OCI-LY3 (cell line): ENCODE results near the gene PNPLA4.

Experiments
- EZH2phosphoT487 ChIP-seq: fragments of 200-600 bp; shearing (Covaris generic); IDR thresholded peaks from 2 replicates; pipeline ENCODE4 v1.6.1; 2018; ENCODE audit warnings: antibody characterized with exemption, mixed run types, low read depth
- TF ChIP-seq, protein P1 (sequence below): fragments of 200-600, 300-600 bp; sonication (generic); IDR thresholded peaks from 2 replicates; pipeline ENCODE4 v1.5.1; 2014; ENCODE audit warnings: antibody characterized with exemption, low read length, low read depth

DNA sequence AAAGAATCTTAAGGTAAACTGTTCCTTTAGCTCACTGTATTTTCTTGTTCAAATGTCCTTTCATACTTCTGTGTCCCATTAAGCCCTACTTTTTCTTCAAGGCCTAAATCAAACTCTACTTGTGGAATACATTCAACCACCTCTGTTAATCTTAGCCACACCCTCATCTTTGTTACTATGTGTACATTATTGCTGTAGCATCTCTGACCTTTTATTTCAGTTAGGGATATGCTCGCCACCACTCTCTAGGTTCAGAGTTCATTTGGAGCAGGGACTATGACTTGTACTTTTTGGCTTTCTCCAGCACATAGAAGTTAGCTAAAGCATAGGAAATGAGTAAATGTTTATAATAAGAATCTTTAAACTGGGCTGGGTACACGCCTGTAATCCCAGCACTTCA, 6.8 kb upstream of the PNPLA4 start:
- TF ChIP-seq, protein P1, sequence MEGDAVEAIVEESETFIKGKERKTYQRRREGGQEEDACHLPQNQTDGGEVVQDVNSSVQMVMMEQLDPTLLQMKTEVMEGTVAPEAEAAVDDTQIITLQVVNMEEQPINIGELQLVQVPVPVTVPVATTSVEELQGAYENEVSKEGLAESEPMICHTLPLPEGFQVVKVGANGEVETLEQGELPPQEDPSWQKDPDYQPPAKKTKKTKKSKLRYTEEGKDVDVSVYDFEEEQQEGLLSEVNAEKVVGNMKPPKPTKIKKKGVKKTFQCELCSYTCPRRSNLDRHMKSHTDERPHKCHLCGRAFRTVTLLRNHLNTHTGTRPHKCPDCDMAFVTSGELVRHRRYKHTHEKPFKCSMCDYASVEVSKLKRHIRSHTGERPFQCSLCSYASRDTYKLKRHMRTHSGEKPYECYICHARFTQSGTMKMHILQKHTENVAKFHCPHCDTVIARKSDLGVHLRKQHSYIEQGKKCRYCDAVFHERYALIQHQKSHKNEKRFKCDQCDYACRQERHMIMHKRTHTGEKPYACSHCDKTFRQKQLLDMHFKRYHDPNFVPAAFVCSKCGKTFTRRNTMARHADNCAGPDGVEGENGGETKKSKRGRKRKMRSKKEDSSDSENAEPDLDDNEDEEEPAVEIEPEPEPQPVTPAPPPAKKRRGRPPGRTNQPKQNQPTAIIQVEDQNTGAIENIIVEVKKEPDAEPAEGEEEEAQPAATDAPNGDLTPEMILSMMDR = no peak
- no peak for TF ChIP-seq EZH2phosphoT487
